ENCODE measurements around the gene PHLDB3. TPM values are rescaled to one million over a fixed set of nuclear protein-coding genes. Genes with fewer than 3 reads are reported as not detected.

The PHLDB3 gene
- total RNA-seq, 1 experiment from 2014 or later, result 5.6 TPM

DNA sequence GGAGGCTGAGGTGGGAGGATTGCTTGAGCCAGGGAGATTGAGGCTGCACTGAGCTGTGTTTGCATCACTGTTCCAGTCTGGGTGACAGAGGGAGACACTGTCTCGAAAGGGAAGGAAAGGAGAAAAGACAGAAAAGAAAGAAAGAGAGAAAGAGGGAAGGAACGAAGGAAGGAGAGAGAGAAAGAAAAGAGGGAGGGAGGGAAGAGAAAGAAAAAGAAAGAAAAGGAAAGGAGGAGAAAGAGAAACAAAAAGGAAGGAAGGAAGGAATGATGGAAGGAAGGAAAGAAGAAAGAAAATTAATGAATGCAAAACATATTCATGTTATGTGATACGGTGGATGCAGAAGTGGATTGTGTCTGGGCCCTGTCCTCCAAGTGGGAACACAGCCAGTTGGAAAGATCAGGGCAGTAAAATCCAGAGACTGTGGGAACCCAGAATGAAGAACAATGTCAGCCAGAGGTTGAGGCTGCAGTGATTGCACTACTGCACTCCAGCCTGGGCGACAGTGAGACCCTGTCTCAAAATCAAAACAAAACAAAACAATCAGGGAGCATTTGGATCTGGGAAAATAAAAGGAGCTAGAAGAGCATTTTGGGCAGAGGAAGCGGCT is 6.2 kb downstream of the PHLDB3 start:
- Histone ChIP-seq H3K9ac (ENCODE audit: low read length) (no peak overlapping the region), H3K4me3 (ENCODE audit: low read length) (no peak overlapping the region), H3K27ac (ENCODE audit: low read length) (no peak overlapping the region), H3K27me3 (ENCODE audit: low read length) (no peaks in the 10 kb centered on the region), H3K4me2 (ENCODE audit: low read depth, low read length, poor library complexity, severe bottlenecking) (no peak overlapping the region), H3K4me1 (ENCODE audit: low read length) (no peaks in the 10 kb centered on the region), H3K36me3 (ENCODE audit: insufficient read depth, low read length) (no peaks in the 10 kb centered on the region), H3K9me2 (replicated peaks; ENCODE audit: insufficient read depth, low read length) (no peaks in the 10 kb centered on the region), H2AFZ (ENCODE audit: low read length) (no peak overlapping the region), H3K79me2 (ENCODE audit: low read length) (no peaks in the 10 kb centered on the region), H4K20me1 (ENCODE audit: insufficient read depth, low read depth, low read length) (no peaks in the 10 kb centered on the region), H3K9me3 (ENCODE audit: low read length) (no peaks in the 10 kb centered on the region)
- DNase-seq, result no peak

DNA sequence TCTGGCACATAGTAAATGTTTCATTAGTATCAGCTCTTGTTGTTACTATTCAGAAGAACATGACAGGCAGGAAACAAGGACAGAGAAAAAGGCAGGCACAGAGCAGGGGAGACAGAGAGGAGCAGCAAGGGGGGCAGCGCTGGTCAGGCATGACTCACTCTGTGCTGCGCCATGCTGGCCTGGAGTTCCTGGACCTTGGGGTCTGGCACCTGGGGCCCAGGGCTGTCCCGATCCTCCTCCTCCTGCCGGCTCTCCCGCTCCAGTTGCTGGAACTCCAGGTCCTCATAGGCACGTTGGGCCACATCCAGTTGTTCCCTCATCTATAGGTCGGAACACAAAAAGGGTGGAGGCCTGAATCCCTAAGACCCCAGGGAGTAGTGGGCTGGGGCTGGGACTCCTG is 7.6 kb downstream of the PHLDB3 start:
- no peaks in the 10 kb centered on the region for H3K36me3 ChIP-seq (ENCODE audit: insufficient read depth, low read length)
- no peaks in the 10 kb centered on the region for H3K9me3 ChIP-seq (ENCODE audit: low read length)
- H3K79me2 ChIP-seq (ENCODE audit: low read length), result no peaks in the 10 kb centered on the region
- no peaks in the 10 kb centered on the region for H3K27me3 ChIP-seq (ENCODE audit: low read length)
- no peaks in the 10 kb centered on the region for H3K9me2 ChIP-seq (replicated peaks; ENCODE audit: insufficient read depth, low read length)
- no peak overlapping the region for H3K4me2 ChIP-seq (ENCODE audit: low read depth, low read length, poor library complexity, severe bottlenecking)
- H3K27ac ChIP-seq (ENCODE audit: low read length), result no peak overlapping the region
- H3K4me1 ChIP-seq (ENCODE audit: low read length), result no peaks in the 10 kb centered on the region
- H3K4me3 ChIP-seq (ENCODE audit: low read length), result no peak overlapping the region
- no peak overlapping the region for H2AFZ ChIP-seq (ENCODE audit: low read length)
- no peak for DNase-seq
- no peak overlapping the region for H3K9ac ChIP-seq (ENCODE audit: low read length)
- H4K20me1 ChIP-seq (ENCODE audit: insufficient read depth, low read depth, low read length), result no peaks in the 10 kb centered on the region

DNA sequence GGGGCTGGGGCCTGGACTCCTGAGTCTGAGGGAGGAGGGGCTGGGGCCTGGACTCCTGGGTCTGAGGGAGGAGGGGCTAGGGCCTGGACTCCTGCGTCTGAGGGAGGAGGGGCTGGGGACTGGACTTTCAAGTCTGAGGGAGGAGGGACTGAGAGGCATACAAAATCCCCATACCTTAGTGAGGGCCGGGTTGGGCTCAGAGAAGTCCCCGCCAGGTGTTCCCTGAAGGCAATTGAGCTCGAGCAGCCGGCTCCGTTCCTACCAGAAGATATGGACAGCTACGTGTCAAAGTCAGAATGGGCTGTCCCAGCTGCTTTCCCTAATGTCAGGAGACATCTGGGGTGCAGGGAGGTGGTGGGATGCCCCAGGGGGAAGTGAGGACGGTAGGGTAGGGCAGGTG is 9.5 kb downstream of the PHLDB3 start:
- no peaks in the 10 kb centered on the region for H3K4me1 ChIP-seq (ENCODE audit: low read length)
- H3K9me2 ChIP-seq (replicated peaks; ENCODE audit: insufficient read depth, low read length), result no peaks in the 10 kb centered on the region
- no peaks in the 10 kb centered on the region for H3K36me3 ChIP-seq (ENCODE audit: insufficient read depth, low read length)
- H3K27me3 ChIP-seq (ENCODE audit: low read length), result no peaks in the 10 kb centered on the region
- no peaks in the 10 kb centered on the region for H3K79me2 ChIP-seq (ENCODE audit: low read length)
- H3K27ac ChIP-seq (ENCODE audit: low read length), result no peak overlapping the region
- H2AFZ ChIP-seq (ENCODE audit: low read length), result no peak overlapping the region
- no peak overlapping the region for H3K4me3 ChIP-seq (ENCODE audit: low read length)
- no peak overlapping the region for H3K9ac ChIP-seq (ENCODE audit: low read length)
- H3K9me3 ChIP-seq (ENCODE audit: low read length), result no peaks in the 10 kb centered on the region
- DNase-seq, result no peak
- no peaks in the 10 kb centered on the region for H4K20me1 ChIP-seq (ENCODE audit: insufficient read depth, low read depth, low read length)
- no peak overlapping the region for H3K4me2 ChIP-seq (ENCODE audit: low read depth, low read length, poor library complexity, severe bottlenecking)

DNA sequence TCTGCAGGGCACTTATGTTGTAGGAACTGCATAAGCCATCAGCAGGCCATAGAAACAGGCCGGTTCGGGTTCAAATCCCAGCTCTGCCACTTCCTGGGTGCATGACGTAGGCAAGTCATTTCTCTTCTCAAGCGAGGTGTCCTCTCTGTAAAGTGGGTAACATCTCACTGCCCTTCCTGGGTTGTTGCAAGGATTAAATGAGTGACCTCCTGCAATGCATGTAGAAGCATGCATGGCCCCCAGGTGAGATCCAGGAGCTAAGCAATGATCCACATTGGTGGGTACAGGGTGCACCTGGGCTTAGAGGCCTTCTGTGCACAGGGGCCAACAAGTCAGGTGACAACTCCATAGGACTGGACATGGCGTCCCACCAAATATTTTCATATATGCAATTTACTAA is 13.8 kb downstream of the PHLDB3 start:
- Histone ChIP-seq H3K27ac (ENCODE audit: low read length) (no peak overlapping the region), H2AFZ (ENCODE audit: low read length) (no peak overlapping the region), H3K9me2 (replicated peaks; ENCODE audit: insufficient read depth, low read length) (no peaks in the 10 kb centered on the region), H3K4me3 (ENCODE audit: low read length) (no peak overlapping the region), H3K27me3 (ENCODE audit: low read length) (no peaks in the 10 kb centered on the region), H3K4me2 (ENCODE audit: low read depth, low read length, poor library complexity, severe bottlenecking) (no peak overlapping the region), H3K36me3 (ENCODE audit: insufficient read depth, low read length) (no peaks in the 10 kb centered on the region), H3K9me3 (ENCODE audit: low read length) (no peaks in the 10 kb centered on the region), H3K9ac (ENCODE audit: low read length) (no peak overlapping the region), H3K79me2 (ENCODE audit: low read length) (no peaks in the 10 kb centered on the region), H3K4me1 (ENCODE audit: low read length) (no peaks in the 10 kb centered on the region), H4K20me1 (ENCODE audit: insufficient read depth, low read depth, low read length) (no peaks in the 10 kb centered on the region)
- no peak for DNase-seq

DNA sequence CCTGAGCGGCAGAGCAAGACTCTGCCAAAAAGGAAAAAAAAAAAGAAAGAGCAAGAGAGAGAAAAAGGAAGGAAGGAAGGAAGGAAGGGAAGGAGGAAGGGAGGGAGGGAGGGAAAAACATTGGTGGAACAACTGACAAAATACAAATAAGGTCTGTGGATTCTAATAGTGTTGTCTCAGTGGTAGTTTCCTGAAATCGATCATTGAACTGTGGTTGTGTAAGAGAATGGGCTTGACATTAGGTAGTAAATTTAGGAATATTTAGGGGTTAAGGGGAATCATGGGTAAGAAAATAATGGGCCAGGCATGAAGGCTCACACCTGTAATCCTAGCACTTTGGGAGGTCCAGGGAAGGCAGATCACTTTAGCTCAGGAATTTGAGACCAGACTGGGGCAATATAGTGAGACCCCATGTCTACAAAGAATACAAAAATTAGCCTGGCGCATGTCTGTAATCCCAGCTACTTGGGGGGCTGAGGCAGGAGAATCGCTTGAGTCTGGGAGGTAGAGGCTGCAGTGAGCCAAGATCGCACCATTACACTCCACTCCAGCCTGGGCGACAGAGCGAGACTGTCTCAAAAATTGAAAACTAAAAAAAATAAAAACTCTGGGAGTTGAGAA is 14.5 kb downstream of the PHLDB3 start:
- H3K4me2 ChIP-seq (ENCODE audit: low read depth, low read length, poor library complexity, severe bottlenecking), result no peak overlapping the region
- H3K4me3 ChIP-seq (ENCODE audit: low read length), result no peak overlapping the region
- H3K27me3 ChIP-seq (ENCODE audit: low read length), result no peaks in the 10 kb centered on the region
- no peaks in the 10 kb centered on the region for H4K20me1 ChIP-seq (ENCODE audit: insufficient read depth, low read depth, low read length)
- H3K9ac ChIP-seq (ENCODE audit: low read length), result no peak overlapping the region
- no peaks in the 10 kb centered on the region for H3K9me2 ChIP-seq (replicated peaks; ENCODE audit: insufficient read depth, low read length)
- H2AFZ ChIP-seq (ENCODE audit: low read length), result no peak overlapping the region
- no peaks in the 10 kb centered on the region for H3K79me2 ChIP-seq (ENCODE audit: low read length)
- H3K9me3 ChIP-seq (ENCODE audit: low read length), result no peaks in the 10 kb centered on the region
- H3K4me1 ChIP-seq (ENCODE audit: low read length), result no peaks in the 10 kb centered on the region
- H3K36me3 ChIP-seq (ENCODE audit: insufficient read depth, low read length), result no peaks in the 10 kb centered on the region
- no peak overlapping the region for H3K27ac ChIP-seq (ENCODE audit: low read length)
- no peak for DNase-seq

DNA sequence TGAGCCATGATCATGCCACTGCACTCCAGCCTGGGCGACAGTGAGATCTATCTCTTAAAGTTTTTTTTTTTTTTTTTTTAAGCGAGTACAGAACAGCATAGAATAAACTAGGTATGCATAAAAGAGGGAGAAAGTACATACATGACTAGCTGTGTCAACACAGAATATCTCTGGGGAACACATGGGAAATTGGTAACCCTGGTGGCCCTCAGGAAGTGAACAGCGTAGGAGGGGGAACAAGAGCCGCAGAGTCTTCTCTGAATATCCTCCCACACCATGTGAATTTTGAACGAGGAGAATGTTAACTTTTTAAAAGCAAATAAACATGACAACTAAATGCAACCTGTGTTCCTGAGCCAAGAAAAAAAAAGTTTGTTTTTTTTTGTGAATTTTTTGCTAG is 15.2 kb downstream of the PHLDB3 start:
- Histone ChIP-seq H4K20me1 (ENCODE audit: insufficient read depth, low read depth, low read length) (no peaks in the 10 kb centered on the region), H3K79me2 (ENCODE audit: low read length) (no peaks in the 10 kb centered on the region), H3K27ac (ENCODE audit: low read length) (no peak overlapping the region), H3K27me3 (ENCODE audit: low read length) (no peaks in the 10 kb centered on the region), H3K36me3 (ENCODE audit: insufficient read depth, low read length) (no peaks in the 10 kb centered on the region), H3K4me1 (ENCODE audit: low read length) (no peaks in the 10 kb centered on the region), H3K4me2 (ENCODE audit: low read depth, low read length, poor library complexity, severe bottlenecking) (no peak overlapping the region), H3K9me2 (replicated peaks; ENCODE audit: insufficient read depth, low read length) (no peaks in the 10 kb centered on the region), H3K9me3 (ENCODE audit: low read length) (no peaks in the 10 kb centered on the region), H3K9ac (ENCODE audit: low read length) (no peak overlapping the region), H3K4me3 (ENCODE audit: low read length) (no peak overlapping the region), H2AFZ (ENCODE audit: low read length) (no peak overlapping the region)
- no peak for DNase-seq

DNA sequence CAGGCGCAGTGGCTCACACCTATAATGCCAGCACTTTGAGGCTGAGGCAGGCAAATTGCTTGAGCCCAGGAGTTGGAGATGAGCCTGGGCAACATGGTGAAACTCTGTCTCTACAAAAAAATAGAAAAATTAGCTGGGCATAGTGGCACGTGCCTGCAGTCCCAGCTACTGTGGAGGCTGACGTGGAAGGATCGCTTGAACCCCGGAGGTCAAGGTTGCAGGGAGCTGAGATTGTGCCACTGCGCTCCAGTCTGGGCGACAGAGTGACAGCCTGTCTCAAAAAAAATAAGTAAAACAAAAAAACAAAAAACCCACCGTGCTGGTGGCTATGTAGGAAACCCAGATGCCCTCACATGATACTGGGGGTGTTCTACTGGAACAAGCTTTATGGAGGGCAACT is 16.4 kb downstream of the PHLDB3 start:
- no peaks in the 10 kb centered on the region for H3K36me3 ChIP-seq (ENCODE audit: insufficient read depth, low read length)
- no peak overlapping the region for H3K9ac ChIP-seq (ENCODE audit: low read length)
- peaks cover 4% of the 10 kb centered on the region; the same call in 1 of the 2 replicates for H3K4me1 ChIP-seq (ENCODE audit: low read length)
- H3K4me3 ChIP-seq (ENCODE audit: low read length), result no peak overlapping the region
- no peak overlapping the region for H2AFZ ChIP-seq (ENCODE audit: low read length)
- no peaks in the 10 kb centered on the region for H4K20me1 ChIP-seq (ENCODE audit: insufficient read depth, low read depth, low read length)
- no peaks in the 10 kb centered on the region for H3K27me3 ChIP-seq (ENCODE audit: low read length)
- no peak overlapping the region for H3K27ac ChIP-seq (ENCODE audit: low read length)
- DNase-seq, result no peak
- H3K9me3 ChIP-seq (ENCODE audit: low read length), result no peaks in the 10 kb centered on the region
- H3K4me2 ChIP-seq (ENCODE audit: low read depth, low read length, poor library complexity, severe bottlenecking), result no peak overlapping the region
- no peaks in the 10 kb centered on the region for H3K9me2 ChIP-seq (replicated peaks; ENCODE audit: insufficient read depth, low read length)
- H3K79me2 ChIP-seq (ENCODE audit: low read length), result no peaks in the 10 kb centered on the region

DNA sequence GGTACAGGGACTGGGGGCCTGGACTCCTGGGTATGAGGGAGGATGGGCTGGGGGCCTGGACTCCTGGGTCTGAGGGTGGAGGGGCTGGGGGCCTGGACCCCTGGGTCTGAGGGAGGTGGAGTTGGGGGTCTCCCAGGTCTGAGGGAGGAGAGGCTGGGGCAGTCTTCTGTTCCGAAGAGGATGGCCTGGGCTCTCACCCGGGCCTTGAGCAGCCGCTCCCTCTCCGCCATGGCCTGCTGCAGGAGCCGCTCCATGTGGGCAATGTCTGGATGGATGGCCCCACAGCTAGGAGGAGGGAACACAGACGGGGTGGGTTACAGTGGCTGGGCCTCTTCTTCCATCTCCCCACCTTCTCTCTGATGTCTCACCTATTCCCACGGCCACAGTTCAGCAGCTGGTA is 18.1 kb downstream of the PHLDB3 start:
- no peak overlapping the region for H3K4me3 ChIP-seq (ENCODE audit: low read length)
- peaks cover 4% of the 10 kb centered on the region; the same call in 1 of the 2 replicates for H3K4me1 ChIP-seq (ENCODE audit: low read length)
- no peak overlapping the region for H3K27ac ChIP-seq (ENCODE audit: low read length)
- H3K4me2 ChIP-seq (ENCODE audit: low read depth, low read length, poor library complexity, severe bottlenecking), result no peak overlapping the region
- DNase-seq, result no peak
- H3K9ac ChIP-seq (ENCODE audit: low read length), result no peak overlapping the region
- H2AFZ ChIP-seq (ENCODE audit: low read length), result no peak overlapping the region
- no peaks in the 10 kb centered on the region for H3K27me3 ChIP-seq (ENCODE audit: low read length)
- H3K9me2 ChIP-seq (replicated peaks; ENCODE audit: insufficient read depth, low read length), result no peaks in the 10 kb centered on the region
- no peaks in the 10 kb centered on the region for H3K36me3 ChIP-seq (ENCODE audit: insufficient read depth, low read length)
- H3K9me3 ChIP-seq (ENCODE audit: low read length), result no peaks in the 10 kb centered on the region
- H4K20me1 ChIP-seq (ENCODE audit: insufficient read depth, low read depth, low read length), result no peaks in the 10 kb centered on the region
- H3K79me2 ChIP-seq (ENCODE audit: low read length), result no peaks in the 10 kb centered on the region
